Measurements from ENCODE around the gene ID3. TPM values are rescaled to one million over a fixed set of nuclear protein-coding genes. Genes with fewer than 3 reads are reported as not detected.

Gene ID3
- total RNA-seq, 1 donor from 2014 or later, result 40.9 TPM

DNA sequence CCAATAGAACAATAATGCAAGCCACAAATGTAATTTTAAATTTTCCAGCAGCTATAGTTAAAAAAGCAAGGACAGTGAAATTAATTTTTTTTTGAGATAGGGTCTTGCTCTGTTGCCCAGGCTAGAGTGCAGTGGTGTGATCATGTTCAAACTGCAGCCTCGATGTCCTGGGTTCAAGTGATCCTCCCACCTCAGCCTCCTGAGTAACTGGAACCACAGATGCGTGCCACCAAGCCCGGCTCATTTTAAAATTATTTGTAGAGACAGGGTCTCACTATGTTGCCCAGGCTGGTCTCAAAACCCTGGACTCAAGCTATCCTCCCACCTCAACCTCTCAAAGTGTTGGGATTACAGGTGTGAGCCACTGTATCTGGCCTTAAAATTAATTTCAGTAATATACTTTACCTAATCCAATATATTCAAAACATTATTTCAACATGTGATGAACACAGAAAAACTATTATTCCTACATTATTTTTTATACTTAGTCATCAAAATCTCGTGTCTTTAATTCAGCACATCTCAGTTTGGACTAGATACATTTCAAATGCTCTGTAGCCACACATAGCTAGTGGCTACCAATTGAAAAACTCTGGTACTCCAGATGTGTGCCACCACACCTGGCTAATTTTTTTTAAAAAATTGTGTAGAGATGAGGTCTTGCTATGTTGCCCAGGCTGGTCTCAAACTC lies 10.8 kb upstream of the ID3 start:
- no peak overlapping the region for H3K27ac Mint-ChIP-seq (ENCODE audit: unreplicated experiment)
- TF ChIP-seq CTCF (conservative IDR thresholded peaks at IDR 0.05), result no peak
- no peak for DNase-seq (ENCODE audit: low read depth, low spot score)
- no peaks in the 10 kb centered on the region for H3K27me3 Mint-ChIP-seq (ENCODE audit: low read depth)
- peaks cover 59% of the 10 kb centered on the region for H3K4me1 Mint-ChIP-seq
- no peaks in the 10 kb centered on the region for H3K9me3 Mint-ChIP-seq
- H3K4me3 Mint-ChIP-seq, result peak overlapping the region; percentile 88
- H3K36me3 Mint-ChIP-seq (ENCODE audit: low read depth), result no peaks in the 10 kb centered on the region

- Mint-ChIP-seq H3K4me3 (peak overlapping the region; percentile 88), H3K27ac (ENCODE audit: unreplicated experiment) (peak overlapping the region; percentile 97), H3K4me1 (peaks cover 61% of the 10 kb centered on the region), H3K9me3 (no peaks in the 10 kb centered on the region), H3K36me3 (ENCODE audit: low read depth) (no peaks in the 10 kb centered on the region), H3K27me3 (ENCODE audit: low read depth) (no peaks in the 10 kb centered on the region)
- no peak for TF ChIP-seq CTCF (conservative IDR thresholded peaks at IDR 0.05)
- no peak for DNase-seq (ENCODE audit: low read depth, low spot score)
Measured at GRCh38 chr1:23568608-23569383, 9.5 kb upstream of the ID3 start.

- no peaks in the 10 kb centered on the region for H3K36me3 Mint-ChIP-seq (ENCODE audit: low read depth)
- H3K9me3 Mint-ChIP-seq, result no peaks in the 10 kb centered on the region
- no peak for TF ChIP-seq CTCF (conservative IDR thresholded peaks at IDR 0.05)
- H3K4me3 Mint-ChIP-seq, result peak overlapping the region; percentile 89
- peak overlapping the region; percentile 97 for H3K27ac Mint-ChIP-seq (ENCODE audit: unreplicated experiment)
- peaks cover 66% of the 10 kb centered on the region for H3K4me1 Mint-ChIP-seq
- H3K27me3 Mint-ChIP-seq (ENCODE audit: low read depth), result no peaks in the 10 kb centered on the region
- peak; percentile 65 for DNase-seq (ENCODE audit: low read depth, low spot score)
Measured at GRCh38 chr1:23567996-23568607, 8.8 kb upstream of the ID3 start.

- TF ChIP-seq CTCF (conservative IDR thresholded peaks at IDR 0.05), result no peak
- Mint-ChIP-seq H3K27ac (ENCODE audit: unreplicated experiment) (peak overlapping the region; percentile 94), H3K4me3 (peak overlapping the region; percentile 89), H3K36me3 (ENCODE audit: low read depth) (no peaks in the 10 kb centered on the region), H3K4me1 (peaks cover 66% of the 10 kb centered on the region), H3K27me3 (ENCODE audit: low read depth) (no peaks in the 10 kb centered on the region), H3K9me3 (no peaks in the 10 kb centered on the region)
- DNase-seq (ENCODE audit: low read depth, low spot score), result no peak
Measured at GRCh38 chr1:23567629-23567995, 8.3 kb upstream of the ID3 start.

DNA sequence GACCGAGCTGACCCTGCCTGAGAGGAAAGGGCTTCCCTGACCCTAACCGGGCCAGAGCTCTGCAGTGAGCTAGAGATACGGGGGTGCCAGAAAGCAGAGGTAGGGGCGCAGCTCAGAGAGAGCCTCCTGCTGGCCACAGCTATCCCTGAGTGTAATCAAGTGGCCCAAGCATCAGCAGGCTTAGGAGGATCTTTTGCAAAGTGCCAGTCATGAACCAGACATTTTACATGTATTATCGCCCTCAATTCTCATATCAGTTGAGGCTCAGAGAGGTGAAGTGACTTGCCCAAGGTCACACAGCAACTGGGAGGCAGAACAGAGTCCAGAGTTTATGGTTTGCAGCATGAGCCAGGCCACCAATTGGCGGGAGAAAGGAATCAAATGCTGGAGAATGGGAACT lies 7.0 kb upstream of the ID3 start:
- Mint-ChIP-seq H3K27ac (ENCODE audit: unreplicated experiment) (no peak overlapping the region), H3K4me1 (peaks cover 75% of the 10 kb centered on the region), H3K36me3 (ENCODE audit: low read depth) (no peaks in the 10 kb centered on the region), H3K9me3 (no peaks in the 10 kb centered on the region), H3K27me3 (ENCODE audit: low read depth) (peaks cover 3% of the 10 kb centered on the region), H3K4me3 (peak overlapping the region; percentile 81)
- DNase-seq (ENCODE audit: low read depth, low spot score), result no peak
- TF ChIP-seq CTCF (conservative IDR thresholded peaks at IDR 0.05), result no peak

Measured in neural crest cell (in vitro differentiated cells).